Keratinocyte (primary cell): ENCODE measurements around the gene ELAPOR1. TPM values are rescaled to one million over a fixed set of nuclear protein-coding genes. Genes with fewer than 3 reads are reported as not detected.

Source experiments
- DNase-seq: peaks from one replicate; pipeline ENCODE4 v3.0.0-alpha.2; 2011; ENCODE audit warnings: low read depth, missing footprints, low spot score
- FAIRE-seq: peaks from 2 replicates; lab custom pipeline; 2011; peaks lifted over from hg19 to GRCh38; lab: Jason Lieb, UNC
- H2AFZ ChIP-seq: 2 replicates; pipeline ENCODE4 v1.6.0; 2012; ENCODE audit warnings: low read length, control low read depth, inconsistent platforms; ENCODE audit not compliant: control insufficient read depth
- H3K27ac ChIP-seq: 2 replicates; pipeline ENCODE4 v1.5.1; 2011; ENCODE audit warnings: low read length; ENCODE audit not compliant: control insufficient read depth, insufficient read depth
- H3K27me3 ChIP-seq: 3 replicates; pipeline ENCODE4 v1.6.0; 2011; ENCODE audit warnings: low read length; ENCODE audit not compliant: control insufficient read depth, insufficient read depth; ENCODE audit errors: extremely low read depth
- H3K36me3 ChIP-seq, 2 experiments: 2 replicates in 1 of 2; 3 replicates in 1 of 2; pipeline ENCODE4 v1.5.1; 2011; ENCODE audit warnings: low read length in 2 of 2, mild to moderate bottlenecking in 1 of 2; ENCODE audit not compliant: control insufficient read depth in 2 of 2, insufficient read depth in 2 of 2; ENCODE audit errors: extremely low read depth in 1 of 2
- H3K4me1 ChIP-seq: 3 replicates; pipeline ENCODE4 v1.5.1; 2011; ENCODE audit warnings: low read length; ENCODE audit not compliant: control insufficient read depth, insufficient read depth; ENCODE audit errors: extremely low read depth
- H3K4me2 ChIP-seq: 3 replicates; pipeline ENCODE4 v1.6.0; 2011; ENCODE audit warnings: low read depth, low read length; ENCODE audit not compliant: control insufficient read depth, insufficient read depth; ENCODE audit errors: extremely low read depth
- H3K4me3 ChIP-seq, 3 experiments: fragments of 200-600 bp in 1 of 3; sonication (generic) in 1 of 3; 2 replicates in 2 of 3; 3 replicates in 1 of 3; pipeline ENCODE4 v1.5.1; 2011 to 2016; ENCODE audit warnings: low read length in 3 of 3, mild to moderate bottlenecking in 3 of 3, control low read depth in 2 of 3, inconsistent platforms in 1 of 3, low read depth in 1 of 3, mixed read lengths in 1 of 3, mixed run types in 1 of 3, moderate library complexity in 1 of 3; ENCODE audit not compliant: control insufficient read depth in 2 of 3, insufficient read depth in 2 of 3; ENCODE audit errors: extremely low read depth in 1 of 3
- H3K79me2 ChIP-seq: 2 replicates; pipeline ENCODE4 v1.6.0; 2012; ENCODE audit warnings: low read length; ENCODE audit not compliant: control insufficient read depth, insufficient read depth
- H3K9ac ChIP-seq: 3 replicates; pipeline ENCODE4 v1.6.0; 2011; ENCODE audit warnings: low read length; ENCODE audit not compliant: control insufficient read depth, insufficient read depth; ENCODE audit errors: extremely low read depth
- H3K9me1 ChIP-seq: 3 replicates; pipeline ENCODE4 v1.6.0; 2011; ENCODE audit warnings: low read length; ENCODE audit not compliant: control insufficient read depth, insufficient read depth; ENCODE audit errors: extremely low read depth
- H3K9me3 ChIP-seq: 2 replicates; pipeline ENCODE4 v1.5.1; 2012; ENCODE audit warnings: low read depth, low read length; ENCODE audit not compliant: control insufficient read depth
- H4K20me1 ChIP-seq: 3 replicates; pipeline ENCODE4 v1.6.0; 2011; ENCODE audit warnings: low read length; ENCODE audit not compliant: control insufficient read depth, insufficient read depth; ENCODE audit errors: extremely low read depth
- EZH2 ChIP-seq: IDR thresholded peaks from one replicate; pipeline ENCODE4 v1.6.1; 2012; ENCODE audit warnings: inconsistent platforms, mild to moderate bottlenecking, low read length, moderate library complexity
- dilution Hi-C: fragments of 300-500 bp; cut with MboI; formaldehyde crosslinking; loops from one replicate; pipeline ENCODE4 v1.7.0; 2020; ENCODE audit warnings: low sequenced_read_pairs; ENCODE audit not compliant: extremely low pct_ligation_motif_present
- polyA plus RNA-seq, 5 experiments: library from polyadenylated mRNA; depleted of rRNA in 3 of 5; stranded (reverse) in 3 of 5; stranded (forward) in 1 of 5; unstranded in 1 of 5; fragments of >200 nt; gene quantifications; 1 replicate in 1 of 5; 2 replicates in 3 of 5; 3 replicates in 1 of 5; pipeline versions ENCODE4 v1.2.1 to v1.2.3, GENCODE V29; 2011 to 2012; ENCODE audit warnings: missing spikeins in 2 of 5, low read depth in 1 of 5, low replicate concordance in 1 of 5
- TF ChIP-seq, protein P1 (sequence below), 3 experiments: IDR thresholded peaks in 1 of 3; conservative IDR thresholded peaks in 1 of 3; optimal IDR thresholded peaks in 1 of 3; 2 replicates in 2 of 3; 3 replicates in 1 of 3; pipeline versions ENCODE3 to v1.5.1; 2011; ENCODE audit warnings: low read length in 3 of 3, mild to moderate bottlenecking in 3 of 3, moderate library complexity in 2 of 3, control low read depth in 1 of 3, inconsistent platforms in 1 of 3; ENCODE audit not compliant: insufficient read depth in 2 of 3; ENCODE audit errors: extremely low read depth in 1 of 3

Gene ELAPOR1
- polyA plus RNA-seq, 1 donor (not counting 4 experiments of a cell fraction or from before 2014, with no cell fraction given): 0.24 TPM

DNA sequence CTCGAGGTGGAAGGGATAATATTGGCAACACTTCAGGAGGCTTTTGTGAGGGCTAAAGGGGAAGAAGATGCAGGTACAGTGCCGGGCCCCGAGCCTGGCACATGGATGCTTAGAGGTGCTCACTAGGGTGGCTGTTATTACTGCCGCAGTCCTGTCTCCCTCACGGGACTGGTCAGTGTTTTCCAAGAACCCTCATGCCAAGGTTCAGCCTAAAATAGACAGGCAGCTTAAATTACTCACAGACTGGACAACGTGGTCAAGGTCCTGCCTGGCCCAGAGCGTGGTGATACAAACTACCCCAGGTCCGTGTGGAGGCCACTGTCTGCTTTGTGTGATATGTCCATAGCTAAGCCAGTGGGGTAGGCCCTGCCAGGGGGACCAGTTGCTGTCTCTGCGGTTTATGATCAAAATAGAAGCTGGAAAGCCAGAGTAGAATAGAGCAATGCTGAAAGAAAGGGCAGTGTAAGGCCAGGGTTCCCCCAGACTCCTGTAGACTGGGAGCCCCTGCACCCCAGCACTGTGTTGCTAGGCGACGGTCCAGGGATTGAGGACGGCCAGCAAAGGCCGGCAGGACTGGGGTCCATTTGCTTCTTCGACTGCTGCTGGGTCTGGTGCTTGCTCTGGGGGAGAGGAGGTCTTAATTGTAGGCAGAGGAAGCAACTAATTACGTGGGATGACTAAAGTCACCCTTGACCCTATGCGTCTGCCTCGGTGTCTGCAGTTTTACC is 36.1 kb downstream of the ELAPOR1 start:
- H3K79me2 ChIP-seq: no peaks in the 10 kb centered on the region
- no peak overlapping the region for H3K4me3 ChIP-seq
- H3K4me2 ChIP-seq: no peak overlapping the region
- FAIRE-seq (no peak), DNase-seq (no peak)
- no peaks in the 10 kb centered on the region for H4K20me1 ChIP-seq
- H3K4me1 ChIP-seq: no peaks in the 10 kb centered on the region
- no peak overlapping the region for H2AFZ ChIP-seq
- dilution Hi-C loops: no loop called here
- TF ChIP-seq, protein P1, sequence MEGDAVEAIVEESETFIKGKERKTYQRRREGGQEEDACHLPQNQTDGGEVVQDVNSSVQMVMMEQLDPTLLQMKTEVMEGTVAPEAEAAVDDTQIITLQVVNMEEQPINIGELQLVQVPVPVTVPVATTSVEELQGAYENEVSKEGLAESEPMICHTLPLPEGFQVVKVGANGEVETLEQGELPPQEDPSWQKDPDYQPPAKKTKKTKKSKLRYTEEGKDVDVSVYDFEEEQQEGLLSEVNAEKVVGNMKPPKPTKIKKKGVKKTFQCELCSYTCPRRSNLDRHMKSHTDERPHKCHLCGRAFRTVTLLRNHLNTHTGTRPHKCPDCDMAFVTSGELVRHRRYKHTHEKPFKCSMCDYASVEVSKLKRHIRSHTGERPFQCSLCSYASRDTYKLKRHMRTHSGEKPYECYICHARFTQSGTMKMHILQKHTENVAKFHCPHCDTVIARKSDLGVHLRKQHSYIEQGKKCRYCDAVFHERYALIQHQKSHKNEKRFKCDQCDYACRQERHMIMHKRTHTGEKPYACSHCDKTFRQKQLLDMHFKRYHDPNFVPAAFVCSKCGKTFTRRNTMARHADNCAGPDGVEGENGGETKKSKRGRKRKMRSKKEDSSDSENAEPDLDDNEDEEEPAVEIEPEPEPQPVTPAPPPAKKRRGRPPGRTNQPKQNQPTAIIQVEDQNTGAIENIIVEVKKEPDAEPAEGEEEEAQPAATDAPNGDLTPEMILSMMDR (optimal IDR thresholded peaks at IDR 0.05 in 1 of 3, IDR thresholded peaks at IDR 0.05 in 1 of 3, conservative IDR thresholded peaks at IDR 0.05 in 1 of 3; ENCODE audit: extremely low read depth in 1 of 3, insufficient read depth in 2 of 3, low read length in 3 of 3): no peak
- no peak for TF ChIP-seq EZH2
- no peak overlapping the region for H3K27ac ChIP-seq
- no peaks in the 10 kb centered on the region for H3K9me1 ChIP-seq
- no peaks in the 10 kb centered on the region for H3K36me3 ChIP-seq
- no peak overlapping the region for H3K9ac ChIP-seq
- H3K27me3 ChIP-seq: no peaks in the 10 kb centered on the region
- H3K9me3 ChIP-seq: no peaks in the 10 kb centered on the region

DNA sequence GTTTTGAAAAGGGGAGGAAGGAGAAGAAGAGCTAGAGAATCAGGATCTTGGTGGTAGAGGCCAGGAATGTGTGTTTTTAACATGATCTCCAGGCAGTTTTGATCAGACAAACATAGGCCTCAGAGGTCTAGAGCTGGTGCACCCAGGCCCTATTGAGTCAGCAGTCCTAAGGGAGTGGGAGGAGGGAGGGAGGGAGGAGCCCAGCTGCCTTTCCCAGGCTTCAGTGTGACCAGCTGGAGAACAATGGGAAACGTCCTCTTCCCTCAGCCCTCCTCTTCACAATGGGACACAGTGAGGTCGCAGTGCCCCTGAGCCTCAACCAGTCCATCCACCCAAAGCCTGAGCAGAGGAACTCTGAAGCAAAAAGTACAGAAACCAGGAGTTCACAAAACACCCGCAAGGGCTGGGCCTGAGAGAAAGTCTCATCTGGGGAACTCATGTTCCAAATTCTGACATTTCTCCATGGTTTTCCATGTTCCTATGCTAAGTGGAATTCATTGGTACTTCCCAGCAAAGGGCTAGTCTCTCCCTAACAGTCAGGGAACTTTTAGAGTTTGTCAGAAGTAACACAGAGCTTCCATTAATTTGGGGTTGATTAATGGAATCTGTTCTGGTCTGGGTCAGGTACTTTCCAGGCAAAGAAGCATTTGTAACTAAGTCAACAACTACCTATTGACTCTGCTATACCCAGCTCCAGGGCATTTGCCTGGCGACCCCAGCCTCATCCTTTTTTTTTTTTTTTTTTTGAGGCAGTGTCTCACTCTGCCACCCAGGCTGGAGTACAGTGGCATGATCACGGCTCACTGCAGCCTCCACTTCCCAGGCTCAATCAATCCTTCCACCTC is 37.5 kb downstream of the ELAPOR1 start:
- Histone ChIP-seq H3K4me2 (no peak overlapping the region), H3K27me3 (no peaks in the 10 kb centered on the region), H2AFZ (no peak overlapping the region), H3K9ac (no peak overlapping the region), H3K4me1 (no peaks in the 10 kb centered on the region), H3K4me3 (no peak overlapping the region), H4K20me1 (no peaks in the 10 kb centered on the region), H3K79me2 (no peaks in the 10 kb centered on the region), H3K9me1 (no peaks in the 10 kb centered on the region), H3K36me3 (no peaks in the 10 kb centered on the region), H3K27ac (no peak overlapping the region), H3K9me3 (no peaks in the 10 kb centered on the region)
- dilution Hi-C loops: no loop called here
- DNase-seq (no peak), FAIRE-seq (no peak)
- TF ChIP-seq EZH2: no peak
- TF ChIP-seq, protein P1 (optimal IDR thresholded peaks at IDR 0.05 in 1 of 3, IDR thresholded peaks at IDR 0.05 in 1 of 3, conservative IDR thresholded peaks at IDR 0.05 in 1 of 3; ENCODE audit: extremely low read depth in 1 of 3, insufficient read depth in 2 of 3, low read length in 3 of 3): no peak
